SK-N-SH (cell line): Measurements from ENCODE around the gene VAMP8. TPM values are rescaled to one million over a fixed set of nuclear protein-coding genes. Genes with fewer than 3 reads are reported as not detected.

ENCODE experiments used
- CTCF ChIA-PET: fragments of 300-600, 350-600 bp; formaldehyde crosslinking; extraction: SDS; loops from one replicate; lab custom pipeline; 2021; lab: Yijun Ruan, JAX
- POLR2A ChIA-PET: fragments of 350-600 bp; sonication (Branson Sonifier 250); formaldehyde crosslinking; extraction: SDS; loops from one replicate; lab custom pipeline; 2020; ENCODE audit warnings: antibody characterized with exemption, inconsistent platforms; lab: Yijun Ruan, JAX
- DNase-seq: peaks from one replicate; pipeline ENCODE4 v3.0.0; 2012
- H2AFZ ChIP-seq: fragments of 200-600 bp; sonication (generic); 2 replicates; pipeline ENCODE4 v1.8.1; 2016; ENCODE audit warnings: antibody characterized with exemption, mild to moderate bottlenecking, low read depth
- H3F3A ChIP-seq: fragments of 200-600 bp; sonication (generic); replicated peaks from 2 replicates; pipeline ENCODE3; 2016; ENCODE audit warnings: antibody characterized with exemption, mild to moderate bottlenecking; ENCODE audit not compliant: insufficient read depth
- H3K27ac ChIP-seq, 2 experiments: fragments of 200-500 bp in 1 of 2; fragments of 200-600 bp in 1 of 2; sonication (Bioruptor generic) in 1 of 2; sonication (generic), shearing (Covaris generic) in 1 of 2; 2 replicates each; pipeline versions ENCODE4 v1.5.1 to v1.6.1; 2014 to 2016; ENCODE audit warnings: low read depth in 2 of 2, inconsistent platforms in 1 of 2, low read length in 1 of 2, mild to moderate bottlenecking in 1 of 2, mixed read lengths in 1 of 2
- H3K27me3 ChIP-seq: fragments of 200-600 bp; sonication (generic), shearing (Covaris generic); 2 replicates; pipeline ENCODE4 v1.6.1; 2016; ENCODE audit warnings: mixed run types; ENCODE audit not compliant: insufficient read depth
- H3K36me3 ChIP-seq, 2 experiments: fragments of 200-500 bp in 1 of 2; fragments of 200-600 bp in 1 of 2; sonication (Bioruptor generic) in 1 of 2; sonication (generic) in 1 of 2; replicated peaks in 1 of 2; 2 replicates each; pipeline versions ENCODE3 to v1.5.1; 2014 to 2016; ENCODE audit warnings: low read length in 1 of 2, mild to moderate bottlenecking in 1 of 2; ENCODE audit not compliant: insufficient read depth in 2 of 2, control insufficient read depth in 1 of 2
- H3K4me1 ChIP-seq, 2 experiments: fragments of 200-500 bp in 1 of 2; fragments of 200-600 bp in 1 of 2; sonication (Bioruptor generic) in 1 of 2; sonication (generic), shearing (Covaris generic) in 1 of 2; 2 replicates each; pipeline versions ENCODE4 v1.5.1 to v1.6.1; 2014 to 2016; ENCODE audit warnings: low read depth in 1 of 2, low read length in 1 of 2, mixed run types in 1 of 2; ENCODE audit not compliant: insufficient read depth in 2 of 2, control insufficient read depth in 1 of 2
- H3K4me2 ChIP-seq: fragments of 200-600 bp; sonication (generic), shearing (Covaris generic); 2 replicates; pipeline ENCODE4 v1.6.1; 2017; ENCODE audit warnings: mixed run types
- H3K4me3 ChIP-seq, 2 experiments: fragments of 200-500 bp in 1 of 2; fragments of 200-600 bp in 1 of 2; sonication (Bioruptor generic) in 1 of 2; sonication (generic), shearing (Covaris generic) in 1 of 2; 2 replicates each; pipeline versions ENCODE4 v1.5.1 to v1.8.1; 2014 to 2016; ENCODE audit warnings: low read depth in 2 of 2, inconsistent platforms in 1 of 2, low read length in 1 of 2, mild to moderate bottlenecking in 1 of 2, mixed read lengths in 1 of 2, moderate library complexity in 1 of 2
- H3K79me2 ChIP-seq: fragments of 200-600 bp; sonication (generic); 2 replicates; pipeline ENCODE4 v1.8.1; 2017; ENCODE audit warnings: mild to moderate bottlenecking; ENCODE audit not compliant: insufficient read depth
- H3K9ac ChIP-seq: fragments of 200-600 bp; sonication (generic); 2 replicates; pipeline ENCODE4 v1.6.1; 2017; ENCODE audit warnings: mixed run types
- H3K9me2 ChIP-seq: fragments of 200-600 bp; sonication (generic); 2 replicates; pipeline ENCODE4 v1.6.1; 2017; ENCODE audit warnings: mixed run types
- H3K9me3 ChIP-seq: fragments of 200-600 bp; sonication (generic); 2 replicates; pipeline ENCODE4 v1.6.1; 2017; ENCODE audit warnings: mixed run types, mild to moderate bottlenecking, moderate library complexity
- H4K20me1 ChIP-seq: fragments of 200-600 bp; sonication (generic); 2 replicates; pipeline ENCODE4 v1.6.1; 2017; ENCODE audit warnings: mild to moderate bottlenecking, mixed run types; ENCODE audit not compliant: insufficient read depth
- CHD2 ChIP-seq: fragments of 150-350 bp; IDR thresholded peaks from 2 replicates; pipeline ENCODE4 v1.6.1; 2018; ENCODE audit warnings: low read length; ENCODE audit not compliant: partially characterized antibody
- ELF1 ChIP-seq: IDR thresholded peaks from 2 replicates; pipeline ENCODE4 v1.4.0; 2012
- EP300 ChIP-seq, 2 experiments: IDR thresholded peaks; 2 replicates each; pipeline versions ENCODE4 v1.4.0 to v1.6.1; 2012; ENCODE audit warnings: borderline replicate concordance in 1 of 2, low read depth in 1 of 2, low read length in 1 of 2
- EZH2phosphoT487 ChIP-seq: fragments of 200-600 bp; sonication (generic); IDR thresholded peaks from 2 replicates; pipeline ENCODE4 v1.6.1; 2017; ENCODE audit warnings: low read depth, mixed run types, mild to moderate bottlenecking, antibody characterized with exemption, moderate library complexity, borderline replicate concordance
- FOXM1 ChIP-seq: IDR thresholded peaks from 2 replicates; pipeline ENCODE4 v1.4.0; 2012; ENCODE audit warnings: low read depth, mild to moderate bottlenecking
- MAX ChIP-seq: IDR thresholded peaks from 2 replicates; pipeline ENCODE4 v1.4.0; 2012; ENCODE audit warnings: low read depth
- NRF1 ChIP-seq: IDR thresholded peaks from 2 replicates; pipeline ENCODE4 v1.6.1; 2012; ENCODE audit warnings: low read depth, mild to moderate bottlenecking, low read length
- POLR2AphosphoS5 ChIP-seq: IDR thresholded peaks from 2 replicates; pipeline ENCODE4 v1.6.1; 2012; ENCODE audit warnings: low read depth, low read length
- RCOR1 ChIP-seq: fragments of 150-350 bp; IDR thresholded peaks from 2 replicates; pipeline ENCODE4 v1.6.1; 2017; ENCODE audit warnings: antibody characterized with exemption, low read length
- REST ChIP-seq: IDR thresholded peaks from 2 replicates; pipeline ENCODE4 v1.6.1; 2012; ENCODE audit warnings: mild to moderate bottlenecking, low read depth, low read length, moderate library complexity
- RXRA ChIP-seq: IDR thresholded peaks from 2 replicates; pipeline ENCODE4 v1.4.0; 2012; ENCODE audit warnings: low read depth, mild to moderate bottlenecking, borderline replicate concordance
- TCF12 ChIP-seq: IDR thresholded peaks from 2 replicates; pipeline ENCODE4 v1.4.0; 2012
- YY1 ChIP-seq: IDR thresholded peaks from 2 replicates; pipeline ENCODE4 v1.4.0; 2012; ENCODE audit warnings: low read depth, mild to moderate bottlenecking
- WGBS: methylation state at CpG from one replicate; pipeline ENCODE4 v1.1.6; 2017; ENCODE audit warnings: low lambda C conversion rate; 5-methylcytosine and 5-hydroxymethylcytosine counted together
- polyA plus RNA-seq, 3 experiments: library from polyadenylated mRNA; depleted of rRNA; stranded (reverse); fragments of >200 nt; gene quantifications; 2 replicates each; pipeline ENCODE4 v1.2.3, GENCODE V29; 2012
- TF ChIP-seq, protein P1 (sequence below): IDR thresholded peaks from 2 replicates; pipeline ENCODE4 v1.4.0; 2012; ENCODE audit warnings: low read depth, borderline replicate concordance
- TF ChIP-seq, protein P2 (sequence below): fragments of 200-600 bp; sonication (generic); IDR thresholded peaks from 2 replicates; pipeline ENCODE4 v1.6.1; 2017; ENCODE audit warnings: antibody characterized with exemption, mild to moderate bottlenecking, moderate library complexity
- TF ChIP-seq, protein P3 (sequence below): IDR thresholded peaks from 2 replicates; pipeline ENCODE4; 2012
- TF ChIP-seq, protein P4 (sequence below): fragments of 150-350 bp; IDR thresholded peaks from 2 replicates; pipeline ENCODE4 v1.6.1; 2016; ENCODE audit warnings: mild to moderate bottlenecking, low read depth, low read length

VAMP8 gene
- polyA plus RNA-seq, 1 of the 3 experiments (the other 2 are of a cell fraction), result 0.72 TPM

- no peaks in the 10 kb centered on the region; the same call in 1 of the 2 replicates for H3K79me2 ChIP-seq
- H3K9me3 ChIP-seq, result no peaks in the 10 kb centered on the region
- H3K9ac ChIP-seq, result no peak overlapping the region
- no peak for DNase-seq
- no peak overlapping the region for H3K4me3 ChIP-seq
- POLR2A ChIA-PET, result no interaction called here
- H3F3A ChIP-seq, result peaks cover 4% of the 10 kb centered on the region
- H3K9me2 ChIP-seq, result no peaks in the 10 kb centered on the region
- WGBS, result 51% methylated on average over 4 of the region's 4 CpGs
- no peaks in the 10 kb centered on the region for H4K20me1 ChIP-seq
- H3K4me2 ChIP-seq, result no peak overlapping the region
- TF ChIP-seq REST (no peak), RCOR1 (no peak), MAX (no peak), RXRA (no peak), FOXM1 (no peak), YY1 (no peak), ELF1 (no peak), TCF12 (no peak), NRF1 (no peak), EP300 (IDR thresholded peaks at IDR 0.05; ENCODE audit: borderline replicate concordance in 1 of 2, low read depth in 1 of 2, low read length in 1 of 2) (no peak), EZH2phosphoT487 (no peak), POLR2AphosphoS5 (no peak), CHD2 (no peak)
- TF ChIP-seq, protein P1, sequence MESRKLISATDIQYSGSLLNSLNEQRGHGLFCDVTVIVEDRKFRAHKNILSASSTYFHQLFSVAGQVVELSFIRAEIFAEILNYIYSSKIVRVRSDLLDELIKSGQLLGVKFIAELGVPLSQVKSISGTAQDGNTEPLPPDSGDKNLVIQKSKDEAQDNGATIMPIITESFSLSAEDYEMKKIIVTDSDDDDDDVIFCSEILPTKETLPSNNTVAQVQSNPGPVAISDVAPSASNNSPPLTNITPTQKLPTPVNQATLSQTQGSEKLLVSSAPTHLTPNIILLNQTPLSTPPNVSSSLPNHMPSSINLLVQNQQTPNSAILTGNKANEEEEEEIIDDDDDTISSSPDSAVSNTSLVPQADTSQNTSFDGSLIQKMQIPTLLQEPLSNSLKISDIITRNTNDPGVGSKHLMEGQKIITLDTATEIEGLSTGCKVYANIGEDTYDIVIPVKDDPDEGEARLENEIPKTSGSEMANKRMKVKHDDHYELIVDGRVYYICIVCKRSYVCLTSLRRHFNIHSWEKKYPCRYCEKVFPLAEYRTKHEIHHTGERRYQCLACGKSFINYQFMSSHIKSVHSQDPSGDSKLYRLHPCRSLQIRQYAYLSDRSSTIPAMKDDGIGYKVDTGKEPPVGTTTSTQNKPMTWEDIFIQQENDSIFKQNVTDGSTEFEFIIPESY, result no peak
- TF ChIP-seq, protein P2, sequence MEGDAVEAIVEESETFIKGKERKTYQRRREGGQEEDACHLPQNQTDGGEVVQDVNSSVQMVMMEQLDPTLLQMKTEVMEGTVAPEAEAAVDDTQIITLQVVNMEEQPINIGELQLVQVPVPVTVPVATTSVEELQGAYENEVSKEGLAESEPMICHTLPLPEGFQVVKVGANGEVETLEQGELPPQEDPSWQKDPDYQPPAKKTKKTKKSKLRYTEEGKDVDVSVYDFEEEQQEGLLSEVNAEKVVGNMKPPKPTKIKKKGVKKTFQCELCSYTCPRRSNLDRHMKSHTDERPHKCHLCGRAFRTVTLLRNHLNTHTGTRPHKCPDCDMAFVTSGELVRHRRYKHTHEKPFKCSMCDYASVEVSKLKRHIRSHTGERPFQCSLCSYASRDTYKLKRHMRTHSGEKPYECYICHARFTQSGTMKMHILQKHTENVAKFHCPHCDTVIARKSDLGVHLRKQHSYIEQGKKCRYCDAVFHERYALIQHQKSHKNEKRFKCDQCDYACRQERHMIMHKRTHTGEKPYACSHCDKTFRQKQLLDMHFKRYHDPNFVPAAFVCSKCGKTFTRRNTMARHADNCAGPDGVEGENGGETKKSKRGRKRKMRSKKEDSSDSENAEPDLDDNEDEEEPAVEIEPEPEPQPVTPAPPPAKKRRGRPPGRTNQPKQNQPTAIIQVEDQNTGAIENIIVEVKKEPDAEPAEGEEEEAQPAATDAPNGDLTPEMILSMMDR, result no peak
- TF ChIP-seq, protein P3, sequence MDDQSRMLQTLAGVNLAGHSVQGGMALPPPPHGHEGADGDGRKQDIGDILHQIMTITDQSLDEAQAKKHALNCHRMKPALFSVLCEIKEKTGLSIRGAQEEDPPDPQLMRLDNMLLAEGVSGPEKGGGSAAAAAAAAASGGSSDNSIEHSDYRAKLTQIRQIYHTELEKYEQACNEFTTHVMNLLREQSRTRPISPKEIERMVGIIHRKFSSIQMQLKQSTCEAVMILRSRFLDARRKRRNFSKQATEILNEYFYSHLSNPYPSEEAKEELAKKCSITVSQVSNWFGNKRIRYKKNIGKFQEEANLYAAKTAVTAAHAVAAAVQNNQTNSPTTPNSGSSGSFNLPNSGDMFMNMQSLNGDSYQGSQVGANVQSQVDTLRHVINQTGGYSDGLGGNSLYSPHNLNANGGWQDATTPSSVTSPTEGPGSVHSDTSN, result no peak
- TF ChIP-seq, protein P4, sequence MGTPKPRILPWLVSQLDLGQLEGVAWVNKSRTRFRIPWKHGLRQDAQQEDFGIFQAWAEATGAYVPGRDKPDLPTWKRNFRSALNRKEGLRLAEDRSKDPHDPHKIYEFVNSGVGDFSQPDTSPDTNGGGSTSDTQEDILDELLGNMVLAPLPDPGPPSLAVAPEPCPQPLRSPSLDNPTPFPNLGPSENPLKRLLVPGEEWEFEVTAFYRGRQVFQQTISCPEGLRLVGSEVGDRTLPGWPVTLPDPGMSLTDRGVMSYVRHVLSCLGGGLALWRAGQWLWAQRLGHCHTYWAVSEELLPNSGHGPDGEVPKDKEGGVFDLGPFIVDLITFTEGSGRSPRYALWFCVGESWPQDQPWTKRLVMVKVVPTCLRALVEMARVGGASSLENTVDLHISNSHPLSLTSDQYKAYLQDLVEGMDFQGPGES, result no peak
- CTCF ChIA-PET, result interaction anchor here (1.0 kb wide), 1 partner anchor 14 kb away, joined by 3 read pairs; no protein-coding TSS in a partner anchor
- no peaks in the 10 kb centered on the region for H3K4me1 ChIP-seq
- no peak overlapping the region for H2AFZ ChIP-seq
- H3K27me3 ChIP-seq, result peaks cover 11% of the 10 kb centered on the region; the same call in 1 of the 2 replicates
- H3K27ac ChIP-seq, result no peak overlapping the region
- no peaks in the 10 kb centered on the region for H3K36me3 ChIP-seq
Observed at GRCh38 chr2:85566265-85566664, 11.1 kb upstream of the VAMP8 start.
